Measurements from ENCODE around the gene RAB9A.

RAB9A gene

GRCh38 chrX:13741695-13742094 is 52.8 kb downstream of the RAB9A start:
- Mint-ChIP-seq H3K9me3 (no peaks in the 10 kb centered on the region), H3K27ac (no peak overlapping the region), H3K4me1 (peaks cover 12% of the 10 kb centered on the region), H3K4me3 (peak overlapping the region; percentile 54), H3K36me3 (peaks cover 92% of the 10 kb centered on the region)
- DNase-seq (ENCODE audit: low spot score in 2 of 2), result no peak
- no peak for ATAC-seq

- peaks cover 21% of the 10 kb centered on the region for H3K4me1 Mint-ChIP-seq
- peaks cover 90% of the 10 kb centered on the region for H3K36me3 Mint-ChIP-seq
- H3K27ac Mint-ChIP-seq, result peak overlapping the region; percentile 54
- no peaks in the 10 kb centered on the region for H3K9me3 Mint-ChIP-seq
- DNase-seq (ENCODE audit: low spot score in 2 of 2) (peak; percentile 9 to 60), ATAC-seq (peak; percentile 96)
- peak overlapping the region; percentile 54 for H3K4me3 Mint-ChIP-seq
Measured at GRCh38 chrX:13742397-13743176, 53.7 kb downstream of the RAB9A start.

GRCh38 chrX:13747836-13748235 is 58.9 kb downstream of the RAB9A start:
- no peak overlapping the region for H3K4me3 Mint-ChIP-seq
- peaks cover 19% of the 10 kb centered on the region for H3K4me1 Mint-ChIP-seq
- DNase-seq (ENCODE audit: low spot score in 2 of 2), result no peak
- no peak overlapping the region for H3K27ac Mint-ChIP-seq
- no peak for ATAC-seq
- H3K9me3 Mint-ChIP-seq, result no peaks in the 10 kb centered on the region
- peaks cover 93% of the 10 kb centered on the region for H3K36me3 Mint-ChIP-seq

GRCh38 chrX:13748486-13748885 is 59.6 kb downstream of the RAB9A start:
- DNase-seq (ENCODE audit: low spot score in 2 of 2) (no peak), ATAC-seq (no peak)
- Mint-ChIP-seq H3K4me3 (no peak overlapping the region), H3K36me3 (peaks cover 95% of the 10 kb centered on the region), H3K27ac (peak overlapping the region; percentile 32), H3K9me3 (no peaks in the 10 kb centered on the region), H3K4me1 (peaks cover 24% of the 10 kb centered on the region)

- H3K27ac Mint-ChIP-seq, result no peak overlapping the region
- DNase-seq (ENCODE audit: low spot score in 2 of 2), result no peak
- peaks cover 24% of the 10 kb centered on the region for H3K4me1 Mint-ChIP-seq
- H3K4me3 Mint-ChIP-seq, result no peak overlapping the region
- no peaks in the 10 kb centered on the region for H3K9me3 Mint-ChIP-seq
- ATAC-seq, result peak; percentile 54
- peaks cover 96% of the 10 kb centered on the region for H3K36me3 Mint-ChIP-seq
Measured at GRCh38 chrX:13750204-13750603, 61.3 kb downstream of the RAB9A start.

- no peaks in the 10 kb centered on the region for H3K9me3 Mint-ChIP-seq
- H3K27ac Mint-ChIP-seq, result no peak overlapping the region
- peaks cover 24% of the 10 kb centered on the region for H3K4me1 Mint-ChIP-seq
- no peak for DNase-seq (ENCODE audit: low spot score in 2 of 2)
- H3K36me3 Mint-ChIP-seq, result peaks cover 96% of the 10 kb centered on the region
- peak; percentile 79 for ATAC-seq
- H3K4me3 Mint-ChIP-seq, result no peak overlapping the region
Measured at GRCh38 chrX:13750812-13751211, 61.9 kb downstream of the RAB9A start.

- Mint-ChIP-seq H3K9me3 (no peaks in the 10 kb centered on the region), H3K4me3 (no peak overlapping the region), H3K4me1 (peaks cover 20% of the 10 kb centered on the region), H3K27ac (no peak overlapping the region), H3K36me3 (peaks cover 96% of the 10 kb centered on the region)
- no peak for ATAC-seq
- DNase-seq (ENCODE audit: low spot score in 2 of 2), result no peak
Measured at GRCh38 chrX:13752141-13752540, 63.2 kb downstream of the RAB9A start.

- Mint-ChIP-seq H3K9me3 (no peaks in the 10 kb centered on the region), H3K4me1 (peaks cover 14% of the 10 kb centered on the region), H3K36me3 (peaks cover 98% of the 10 kb centered on the region), H3K4me3 (no peak overlapping the region), H3K27ac (peak overlapping the region; percentile 58)
- no peak for DNase-seq (ENCODE audit: low spot score in 2 of 2)
- ATAC-seq, result no peak
Measured at GRCh38 chrX:13752646-13753045, 63.7 kb downstream of the RAB9A start.

- ATAC-seq (no peak), DNase-seq (ENCODE audit: low spot score in 2 of 2) (no peak)
- no peaks in the 10 kb centered on the region for H3K9me3 Mint-ChIP-seq
- H3K4me1 Mint-ChIP-seq, result peaks cover 16% of the 10 kb centered on the region
- peaks cover 99% of the 10 kb centered on the region for H3K36me3 Mint-ChIP-seq
- no peak overlapping the region for H3K4me3 Mint-ChIP-seq
- no peak overlapping the region for H3K27ac Mint-ChIP-seq
Measured at GRCh38 chrX:13754765-13755164, 65.8 kb downstream of the RAB9A start.

GRCh38 chrX:13755254-13755653 is 66.3 kb downstream of the RAB9A start:
- peaks cover 17% of the 10 kb centered on the region for H3K4me1 Mint-ChIP-seq
- no peak overlapping the region for H3K27ac Mint-ChIP-seq
- peak; percentile 71 for ATAC-seq
- DNase-seq (ENCODE audit: low spot score in 2 of 2), result no peak
- H3K36me3 Mint-ChIP-seq, result peaks cover 99% of the 10 kb centered on the region
- H3K4me3 Mint-ChIP-seq, result no peak overlapping the region
- no peaks in the 10 kb centered on the region for H3K9me3 Mint-ChIP-seq

GRCh38 chrX:13756381-13756780 is 67.5 kb downstream of the RAB9A start:
- Mint-ChIP-seq H3K4me1 (peaks cover 27% of the 10 kb centered on the region), H3K9me3 (no peaks in the 10 kb centered on the region), H3K27ac (no peak overlapping the region)

GRCh38 chrX:13759152-13759718 is 70.3 kb downstream of the RAB9A start:
- ATAC-seq, result no peak
- peaks cover 18% of the 10 kb centered on the region for H3K4me1 Mint-ChIP-seq
- H3K27ac Mint-ChIP-seq, result peak overlapping the region; percentile 21
- no peak overlapping the region for H3K4me3 Mint-ChIP-seq
- H3K9me3 Mint-ChIP-seq, result no peaks in the 10 kb centered on the region
- H3K36me3 Mint-ChIP-seq, result peaks cover 99% of the 10 kb centered on the region
- DNase-seq (ENCODE audit: low spot score in 2 of 2), result no peak

More at GRCh38 chrX:13756381-13756780, 67.5 kb downstream of the RAB9A start:
- no peak for ATAC-seq
- DNase-seq (ENCODE audit: low spot score in 2 of 2), result no peak
- Mint-ChIP-seq H3K4me3 (no peak overlapping the region), H3K36me3 (peaks cover 99% of the 10 kb centered on the region)
